Mucosa of gallbladder (tissue), 1 donor: Measurements from ENCODE around the gene NAT14. TPM values are rescaled to one million over a fixed set of nuclear protein-coding genes. Genes with fewer than 3 reads are reported as not detected.

Experiments
- DNase-seq: peaks from one replicate; pipeline ENCODE4 v3.0.0-alpha.2; 2020; ENCODE audit warnings: low spot score
- total RNA-seq: library from RNA; stranded (reverse); gene quantifications from one replicate; pipeline ENCODE4 v1.2.1, GENCODE V29; 2021
- donor health status: DM: no; HTN: no; CAD: no.

NAT14 gene
- total RNA-seq, 1 donor from 2014 or later, result 23.1 TPM

DNA sequence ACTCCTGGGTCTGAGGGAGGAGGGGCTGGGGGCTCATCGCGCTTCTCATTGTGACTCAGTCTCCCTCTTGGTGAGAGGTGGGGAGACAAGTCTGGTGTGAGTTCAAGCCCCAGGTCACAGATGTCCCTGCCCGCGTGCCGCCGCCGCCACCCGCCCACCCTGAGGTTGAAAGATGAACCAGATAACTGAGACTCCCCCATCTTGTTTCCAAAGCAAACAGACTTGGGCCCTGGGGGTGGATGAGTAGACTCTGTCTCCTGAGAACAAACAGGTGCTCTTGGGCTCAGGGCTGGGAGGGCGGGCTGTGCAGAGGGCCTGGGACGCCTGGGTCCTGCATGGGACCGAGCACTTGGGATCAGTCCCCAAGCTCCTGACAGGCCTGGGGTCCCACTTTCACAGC, 51.4 kb downstream of the NAT14 start:
- no peak for DNase-seq

Other genes with a start within 250 kb of the NAT14 start
- gene PPP6R1, start 226.2 kb upstream of the NAT14 start, total RNA-seq, result 108 TPM
- 28.8 TPM for gene HSPBP1, start 205.1 kb upstream of the NAT14 start, total RNA-seq
- gene BRSK1, start 201.2 kb upstream of the NAT14 start, total RNA-seq, result 5.2 TPM
- gene TMEM150B, start 159.8 kb upstream of the NAT14 start, total RNA-seq, result 10.1 TPM
- gene KMT5C, start 145.3 kb upstream of the NAT14 start, total RNA-seq, result 24.9 TPM
- not detected for gene COX6B2, start 130.5 kb upstream of the NAT14 start, total RNA-seq
- not detected for gene GARIN5B, start 121.9 kb upstream of the NAT14 start, total RNA-seq
- gene IL11, start 114.7 kb upstream of the NAT14 start, total RNA-seq, result 0.69 TPM
- not detected for gene TMEM190, start 108.4 kb upstream of the NAT14 start, total RNA-seq
- gene TMEM238, start 100.9 kb upstream of the NAT14 start, total RNA-seq, result 39.9 TPM
- 1,612 TPM for gene RPL28, start 99.3 kb upstream of the NAT14 start, total RNA-seq
- 26.4 TPM for gene UBE2S, start 77.4 kb upstream of the NAT14 start, total RNA-seq
- not detected for gene SHISA7, start 41.9 kb upstream of the NAT14 start, total RNA-seq
- 53.5 TPM for gene ISOC2, start 23.5 kb upstream of the NAT14 start, total RNA-seq
- gene C19orf85, start 20.4 kb upstream of the NAT14 start, total RNA-seq, result not detected
- gene ZNF628, start 8.6 kb upstream of the NAT14 start, total RNA-seq, result 10.7 TPM
- gene SSC5D, start 3.2 kb downstream of the NAT14 start, total RNA-seq, result 49.7 TPM
- gene SBK2, start 51.9 kb downstream of the NAT14 start, total RNA-seq, result not detected
- gene SBK3, start 60.4 kb downstream of the NAT14 start, total RNA-seq, result 0.20 TPM
- 35.0 TPM for gene ZNF579, start 95.7 kb downstream of the NAT14 start, total RNA-seq
- gene FIZ1, start 114.3 kb downstream of the NAT14 start, total RNA-seq, result 22.7 TPM
- 37.8 TPM for gene ZNF524, start 115.1 kb downstream of the NAT14 start, total RNA-seq
- 21.6 TPM for gene ZNF865, start 120.5 kb downstream of the NAT14 start, total RNA-seq
- gene ZNF784, start 139.4 kb downstream of the NAT14 start, total RNA-seq, result 13.0 TPM
- 47.3 TPM for gene ZNF580, start 155.8 kb downstream of the NAT14 start, total RNA-seq
- gene ZNF581, start 158.5 kb downstream of the NAT14 start, total RNA-seq, result 22.2 TPM
- 18.4 TPM for gene CCDC106, start 163.0 kb downstream of the NAT14 start, total RNA-seq
- gene U2AF2, start 169.8 kb downstream of the NAT14 start, total RNA-seq, result 202 TPM
- gene EPN1, start 190.0 kb downstream of the NAT14 start, total RNA-seq, result 172 TPM